Erythroblast (primary cell): ENCODE measurements around the gene TTC7B.

Experiments used
- DNase-seq, 2 experiments: peaks; one replicate each; lab custom pipeline; 2025; lab: John Stamatoyannopoulos, UW
- GATA1 ChIP-seq: IDR thresholded peaks from 2 replicates; pipeline ENCODE4 v1.6.1; 2011; ENCODE audit warnings: low read depth, mild to moderate bottlenecking, control low read depth, low read length, moderate library complexity
- POLR2A ChIP-seq: IDR thresholded peaks from 2 replicates; pipeline ENCODE4 v1.6.1; 2011; ENCODE audit warnings: mild to moderate bottlenecking, low read length

Gene TTC7B

GRCh38 chr14:90695997-90696660 lies 120.1 kb downstream of the TTC7B start:
- TF ChIP-seq POLR2A (no peak), GATA1 (no peak)

GRCh38 chr14:90693413-90693812 lies 122.8 kb downstream of the TTC7B start:
- no peak for DNase-seq
- no peak for TF ChIP-seq GATA1
- no peak for TF ChIP-seq POLR2A

More at GRCh38 chr14:90695997-90696660, 120.1 kb downstream of the TTC7B start:
- DNase-seq = no peak

- DNase-seq = no peak
- TF ChIP-seq GATA1 (no peak), POLR2A (no peak)
Measured at GRCh38 chr14:90692826-90693225, 123.4 kb downstream of the TTC7B start.

GRCh38 chr14:90692061-90692460 lies 124.2 kb downstream of the TTC7B start:
- DNase-seq = no peak
- no peak for TF ChIP-seq POLR2A
- no peak for TF ChIP-seq GATA1

GRCh38 chr14:90691627-90692026 lies 124.6 kb downstream of the TTC7B start:
- no peak for DNase-seq
- TF ChIP-seq POLR2A (no peak), GATA1 (no peak)

- DNase-seq = no peak
- TF ChIP-seq POLR2A (no peak), GATA1 (no peak)
Measured at GRCh38 chr14:90687680-90688079, 128.6 kb downstream of the TTC7B start.

GRCh38 chr14:90682615-90683014 lies 133.6 kb downstream of the TTC7B start:
- DNase-seq = no peak
- TF ChIP-seq POLR2A = no peak
- TF ChIP-seq GATA1 = no peak

- DNase-seq = no peak
- TF ChIP-seq GATA1 (no peak), POLR2A (no peak)
Measured at GRCh38 chr14:90681929-90682328, 134.3 kb downstream of the TTC7B start.

- DNase-seq = no peak
- TF ChIP-seq GATA1 = no peak
- TF ChIP-seq POLR2A = no peak
Measured at GRCh38 chr14:90678846-90679362, 137.3 kb downstream of the TTC7B start.

GRCh38 chr14:90678420-90678819 lies 137.8 kb downstream of the TTC7B start:
- TF ChIP-seq GATA1 (no peak), POLR2A (no peak)
- no peak for DNase-seq

- no peak for DNase-seq
- TF ChIP-seq POLR2A = no peak
- TF ChIP-seq GATA1 = no peak
Measured at GRCh38 chr14:90677484-90678050, 138.7 kb downstream of the TTC7B start.

GRCh38 chr14:90676912-90677311 lies 139.3 kb downstream of the TTC7B start:
- DNase-seq = no peak
- TF ChIP-seq POLR2A = no peak
- TF ChIP-seq GATA1 = no peak

- no peak for TF ChIP-seq POLR2A
- TF ChIP-seq GATA1 = no peak
- no peak for DNase-seq
Measured at GRCh38 chr14:90676356-90676755, 139.9 kb downstream of the TTC7B start.

GRCh38 chr14:90675399-90675798 lies 140.8 kb downstream of the TTC7B start:
- no peak for DNase-seq
- TF ChIP-seq GATA1 (no peak), POLR2A (no peak)

GRCh38 chr14:90674716-90675115 lies 141.5 kb downstream of the TTC7B start:
- DNase-seq = no peak
- TF ChIP-seq GATA1 (no peak), POLR2A (no peak)
